Measurements from ENCODE around the gene ATR. TPM values are rescaled to one million over a fixed set of nuclear protein-coding genes. Genes with fewer than 3 reads are reported as not detected.
A peak's percentile ranks its signal among the peaks of the same experiment; 100 is the strongest.

The ATR gene
- total RNA-seq, 6 donors from 2014 or later, result 16.5 to 62.5 (median 24.0) TPM

- DNase-seq (no peak), ATAC-seq (ENCODE audit: low FRiP score in 2 of 2) (no peak)
- 96% methylated on average over 13 of the region's 13 CpGs for WGBS, 2 donors
- Histone ChIP-seq H3K27ac (no peak overlapping the region), H3K4me3 (no peak overlapping the region), H3K9me3 (no peaks in the 10 kb centered on the region), H3K27me3 (no peaks in the 10 kb centered on the region), H3K4me1 (peaks cover 0 to 5% (median 0%) of the 10 kb centered on the region in 4 donors), H3K36me3 (no peaks in the 10 kb centered on the region)
- TF ChIP-seq POLR2AphosphoS5 (IDR thresholded peaks at IDR 0.05), result no peak
These were observed 24.3 kb upstream of the ATR start for GRCh38 chr3:142602619-142603385.

- no peak for DNase-seq
- TF ChIP-seq CTCF (IDR thresholded peaks at IDR 0.05) (no peak), POLR2AphosphoS5 (IDR thresholded peaks at IDR 0.05) (no peak), EP300 (IDR thresholded peaks at IDR 0.05) (no peak), POLR2A (IDR thresholded peaks at IDR 0.05) (no peak)
- ATAC-seq (ENCODE audit: low FRiP score in 2 of 2), result no peak
- Histone ChIP-seq H3K4me3 (no peak overlapping the region), H3K27me3 (no peaks in the 10 kb centered on the region), H3K9me3 (no peaks in the 10 kb centered on the region), H3K27ac (no peak overlapping the region), H3K36me3 (no peaks in the 10 kb centered on the region), H3K4me1 (peaks cover under 1 to 14% (median 2%) of the 10 kb centered on the region in 4 donors)
- WGBS, 2 donors, result 84 to 89% methylated on average over 4 of the region's 4 CpGs
These were observed 23.2 kb upstream of the ATR start for GRCh38 chr3:142601713-142602112.

GRCh38 chr3:142597906-142598305 lies 19.4 kb upstream of the ATR start:
- Histone ChIP-seq H3K27me3 (no peaks in the 10 kb centered on the region), H3K4me3 (peak overlapping the region in 1 of 4 donors; percentile 62), H3K36me3 (no peaks in the 10 kb centered on the region), H3K9me3 (no peaks in the 10 kb centered on the region), H3K4me1 (peaks cover 2 to 21% (median 7%) of the 10 kb centered on the region in 4 donors), H3K27ac (peak overlapping the region in 1 of 4 donors; percentile 37)
- TF ChIP-seq EP300 (IDR thresholded peaks at IDR 0.05) (no peak), POLR2AphosphoS5 (IDR thresholded peaks at IDR 0.05) (no peak), POLR2A (IDR thresholded peaks at IDR 0.05) (no peak), CTCF (IDR thresholded peaks at IDR 0.05) (no peak)
- DNase-seq (no peak), ATAC-seq (ENCODE audit: low FRiP score in 2 of 2) (no peak)
- 44 to 54% methylated on average over 3 of the region's 3 CpGs for WGBS, 2 donors

GRCh38 chr3:142596726-142597088 lies 18.2 kb upstream of the ATR start:
- ATAC-seq (ENCODE audit: low FRiP score in 2 of 2) (no peak), DNase-seq (no peak)
- H3K9me3 ChIP-seq, result no peaks in the 10 kb centered on the region
- 8% methylated on average over 5 of the region's 5 CpGs for WGBS, 2 donors
- no peak for TF ChIP-seq CTCF (IDR thresholded peaks at IDR 0.05)
- TF ChIP-seq EP300 (IDR thresholded peaks at IDR 0.05), result no peak
- TF ChIP-seq POLR2AphosphoS5 (IDR thresholded peaks at IDR 0.05), result no peak
- no peak for TF ChIP-seq POLR2A (IDR thresholded peaks at IDR 0.05)
- peak overlapping the region; percentile 66 to 85 (median 83) for H3K27ac ChIP-seq
- H3K27me3 ChIP-seq, result no peaks in the 10 kb centered on the region
- H3K36me3 ChIP-seq, result no peaks in the 10 kb centered on the region
- peak overlapping the region; percentile 44 to 77 (median 58) for H3K4me3 ChIP-seq
- H3K4me1 ChIP-seq, result peaks cover 2 to 21% (median 7%) of the 10 kb centered on the region in 4 donors

GRCh38 chr3:142595951-142596725 lies 17.6 kb upstream of the ATR start, which contains the start of gene PLS1:
Gene PLS1 (plus strand): TSS chr3:142596393. CDS start chr3:142664238, 67,845 bp downstream.
- DNase-seq, result peak; percentile 88 to 97
- H3K4me1 ChIP-seq, result peaks cover 2 to 21% (median 7%) of the 10 kb centered on the region in 4 donors
- H3K36me3 ChIP-seq, result no peaks in the 10 kb centered on the region
- H3K4me3 ChIP-seq, result peak within 1 kb of the TSS; percentile 44 to 77 (median 58)
- H3K27me3 ChIP-seq, result no peaks in the 10 kb centered on the region
- no peaks in the 10 kb centered on the region for H3K9me3 ChIP-seq
- TF ChIP-seq CTCF (IDR thresholded peaks at IDR 0.05) (peak in 4 of 6 experiments; percentile 5 to 37 (median 19)), EP300 (IDR thresholded peaks at IDR 0.05) (no peak), POLR2AphosphoS5 (IDR thresholded peaks at IDR 0.05) (peak; percentile 40 to 86), POLR2A (IDR thresholded peaks at IDR 0.05) (peak in 3 of 4 donors; percentile 59 to 85 (median 71))
- peak; percentile 96 to 98 for ATAC-seq (ENCODE audit: low FRiP score in 2 of 2)
- peak within 1 kb of the TSS; percentile 66 to 85 (median 83) for H3K27ac ChIP-seq
- 0% methylated on average over 16 to 55 of the region's 56 CpGs for WGBS, 2 donors

Data from upper lobe of left lung (tissue), 6 donors.